Colon (tissue), 2 donors: Measurements from ENCODE around the gene CNOT3.
"Not testable (repeated sequence)": the region's sequence is repeated elsewhere in the genome, so short reads cannot be mapped to it uniquely, and the experiment has no call there.

Experiments used
- FAIRE-seq: peaks from 2 replicates; lab custom pipeline; 2012; peaks lifted over from hg19 to GRCh38; lab: Jason Lieb, UNC
- donor health status: control.
- donor health status: control.

The CNOT3 gene

GRCh38 chr19:54191811-54192453 lies 54.4 kb downstream of the CNOT3 start:
- no peak for FAIRE-seq

DNA sequence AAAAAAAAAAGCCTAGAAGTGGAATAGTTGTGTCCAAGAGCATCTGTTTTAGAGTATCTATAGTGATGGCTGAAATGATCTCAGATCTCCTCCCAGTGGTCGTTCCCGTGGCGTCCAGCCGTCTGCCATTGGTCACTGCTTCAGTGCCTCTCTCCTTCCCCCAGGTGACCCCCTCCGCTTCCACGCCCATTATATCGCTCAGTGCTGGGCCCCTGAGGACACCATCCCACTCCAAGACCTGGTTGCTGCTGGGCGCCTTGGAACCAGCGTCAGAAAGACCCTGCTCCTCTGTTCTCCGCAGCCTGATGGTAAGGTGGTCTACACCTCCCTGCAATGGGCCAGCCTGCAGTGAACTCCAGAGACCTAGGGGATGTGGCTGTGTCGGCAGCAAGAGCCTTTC lies 55.4 kb downstream of the CNOT3 start:
- no peak for FAIRE-seq

DNA sequence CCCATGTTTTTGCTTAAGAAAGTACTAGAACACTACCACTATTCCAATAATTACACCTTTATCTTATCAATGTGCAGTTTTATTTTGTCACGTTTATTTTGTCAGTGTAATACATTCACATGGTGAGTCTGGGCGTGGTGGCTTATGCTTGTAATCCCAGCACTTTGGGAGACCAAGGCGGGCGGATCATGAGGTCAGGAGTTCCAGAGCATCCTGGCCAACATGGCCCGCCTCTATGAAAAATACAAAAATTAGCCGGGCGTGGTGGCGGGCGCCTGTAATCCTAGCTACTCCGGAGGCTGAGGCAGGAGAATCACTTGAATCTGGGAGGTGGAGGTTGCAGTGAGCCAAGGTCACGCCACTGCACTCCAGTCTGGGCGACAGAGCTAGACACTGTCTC lies 56.9 kb downstream of the CNOT3 start:
- FAIRE-seq, result not testable (repeated sequence)

GRCh38 chr19:54196536-54196935 lies 59.0 kb downstream of the CNOT3 start:
- FAIRE-seq, result no peak

- FAIRE-seq, result no peak
Observed at GRCh38 chr19:54197121-54197520, 59.6 kb downstream of the CNOT3 start.

DNA sequence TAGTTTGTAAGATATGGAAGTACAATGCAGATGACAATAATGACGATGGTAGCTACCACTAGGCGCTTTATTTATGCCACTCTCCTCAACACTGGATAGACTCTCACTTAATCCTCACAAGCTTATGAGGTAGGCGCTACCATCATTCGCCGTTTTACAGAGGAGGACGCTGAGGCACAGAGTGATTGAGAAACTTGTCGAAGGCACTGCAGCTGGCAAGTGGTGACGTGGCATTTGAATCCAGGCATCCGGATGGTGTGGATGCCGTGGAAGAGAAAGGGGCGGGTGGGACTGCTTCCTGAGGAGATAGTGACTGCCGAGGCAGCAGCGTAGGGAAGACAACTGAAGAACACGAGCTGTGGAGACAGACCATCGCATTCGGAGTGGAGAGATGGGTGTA lies 61.8 kb downstream of the CNOT3 start:
- FAIRE-seq, result no peak

DNA sequence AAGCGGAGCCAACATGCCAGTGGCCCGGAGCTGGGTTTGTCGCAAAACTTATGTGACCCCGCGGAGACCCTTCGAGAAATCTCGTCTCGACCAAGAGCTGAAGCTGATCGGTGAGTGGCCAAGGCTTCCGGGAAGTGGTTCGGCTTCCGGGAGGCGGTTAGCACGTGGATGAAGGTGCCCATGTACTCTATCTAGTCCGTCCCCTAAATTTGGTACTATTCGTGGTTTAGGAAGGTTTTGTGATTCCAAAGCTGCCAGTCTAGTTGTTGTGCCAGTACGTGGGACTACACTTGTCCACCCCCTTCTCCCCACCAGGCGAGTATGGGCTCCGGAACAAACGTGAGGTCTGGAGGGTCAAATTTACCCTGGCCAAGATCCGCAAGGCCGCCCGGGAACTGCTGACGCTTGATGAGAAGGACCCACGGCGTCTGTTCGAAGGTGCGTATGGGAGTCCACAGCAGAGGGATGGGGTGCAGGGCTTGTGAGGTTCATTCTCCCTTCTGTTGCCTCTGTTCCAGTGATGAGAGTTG lies 63.7 kb downstream of the CNOT3 start:
- no peak for FAIRE-seq

- FAIRE-seq, result no peak
Observed at GRCh38 chr19:54201980-54202379, 64.4 kb downstream of the CNOT3 start.

DNA sequence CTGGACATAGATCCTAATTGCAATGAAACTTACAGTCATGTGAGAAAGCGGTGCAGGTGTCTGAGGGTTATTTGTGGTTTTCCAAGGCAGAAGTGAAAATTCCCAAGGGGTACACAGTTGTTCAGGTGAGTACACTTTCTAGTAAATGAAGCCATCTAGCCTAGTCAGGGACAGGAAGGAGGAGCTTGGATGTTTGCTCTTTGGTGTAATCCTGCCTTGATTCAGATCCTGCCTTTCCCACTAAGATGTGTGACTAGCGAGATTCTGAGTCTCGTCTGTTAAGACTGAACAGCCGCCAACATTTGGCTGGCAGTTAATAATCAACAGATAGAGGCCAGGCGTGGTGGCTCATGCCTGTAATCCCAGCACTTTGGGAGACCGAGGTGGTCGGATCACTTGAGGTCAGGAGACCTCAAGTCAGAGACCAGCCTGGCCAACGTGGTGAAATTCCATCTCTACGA lies 65.6 kb downstream of the CNOT3 start:
- no peak for FAIRE-seq

DNA sequence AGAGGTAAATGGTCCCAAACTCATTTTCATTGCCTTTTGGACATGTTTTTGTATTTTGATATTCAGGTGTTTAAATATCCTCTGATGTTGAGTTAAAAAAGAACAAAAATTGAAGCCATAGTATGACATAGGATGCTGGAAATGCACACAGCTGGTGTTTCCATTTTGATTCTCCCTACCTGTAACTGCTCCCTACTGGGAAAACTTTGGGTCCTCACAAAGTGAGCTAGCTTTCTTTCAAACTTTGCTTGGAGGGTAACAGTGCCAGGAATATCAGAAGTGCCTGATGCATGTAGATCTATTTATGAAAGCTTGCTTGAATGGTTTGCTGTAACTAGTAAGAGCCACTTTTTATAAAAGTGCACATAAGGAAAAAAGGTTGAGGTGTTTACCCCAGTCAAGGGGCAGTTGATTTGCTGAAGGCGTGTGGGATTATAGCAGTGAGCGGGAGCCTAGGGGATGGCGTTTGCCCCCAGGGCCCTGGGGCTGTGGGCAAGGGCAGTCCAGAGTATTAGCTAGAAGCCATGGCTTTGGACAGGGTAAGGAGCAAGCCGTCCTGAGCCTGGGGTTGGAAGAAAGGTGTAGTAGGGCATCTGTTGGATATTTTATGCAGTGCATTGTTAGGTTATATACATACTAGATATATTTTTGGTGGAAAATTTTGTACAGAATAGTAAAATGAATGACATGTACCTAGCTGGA lies 67.4 kb downstream of the CNOT3 start:
- no peak for FAIRE-seq
